Activated naive CD4-positive, alpha-beta T cell treated with anti-CD3 and anti-CD28 coated beads, Interleukin-2, amount 50 U/mL, for 16 hours (primary cell): ENCODE results near the gene HERPUD1.
"Not testable (repeated sequence)": the region's sequence is repeated elsewhere in the genome, so short reads cannot be mapped to it uniquely, and the experiment has no call there.

Experiments used
- DNase-seq: peaks from one replicate; pipeline ENCODE4 v3.0.0-alpha.2; 2020

The HERPUD1 gene

GRCh38 chr16:56911771-56912571, 20.0 kb upstream of the HERPUD1 start:
- no peak for DNase-seq

GRCh38 chr16:56912746-56913708, 18.9 kb upstream of the HERPUD1 start:
- no peak for DNase-seq

- no peak for DNase-seq
Measured at GRCh38 chr16:56914896-56915295, 17.0 kb upstream of the HERPUD1 start.

- DNase-seq = no peak
Measured at GRCh38 chr16:56915336-56916119, 16.4 kb upstream of the HERPUD1 start.

- DNase-seq = no peak
Measured at GRCh38 chr16:56916571-56917403, 15.2 kb upstream of the HERPUD1 start.

- no peak for DNase-seq
Measured at GRCh38 chr16:56918467-56919012, 13.4 kb upstream of the HERPUD1 start.

GRCh38 chr16:56919099-56919800, 12.7 kb upstream of the HERPUD1 start:
- DNase-seq = no peak

- DNase-seq = no peak
Measured at GRCh38 chr16:56921571-56921970, 10.4 kb upstream of the HERPUD1 start.

- DNase-seq = no peak
Measured at GRCh38 chr16:56923481-56924091, 8.4 kb upstream of the HERPUD1 start.

- no peak for DNase-seq
Measured at GRCh38 chr16:56927471-56927870, 4.5 kb upstream of the HERPUD1 start.

GRCh38 chr16:56929639-56930038, 2.3 kb upstream of the HERPUD1 start:
- DNase-seq = no peak

GRCh38 chr16:56930486-56931270, 1.3 kb upstream of the HERPUD1 start:
- DNase-seq = no peak

- DNase-seq = peak; percentile 19
Measured at GRCh38 chr16:56931271-56931891, 561 bp upstream of the HERPUD1 start.

- peak; percentile 27 for DNase-seq
Measured at GRCh38 chr16:56932721-56933619, 1.0 kb downstream of the HERPUD1 start.

- no peak for DNase-seq
Measured at GRCh38 chr16:56933828-56934598, 2.1 kb downstream of the HERPUD1 start.

GRCh38 chr16:56934599-56935145, 2.7 kb downstream of the HERPUD1 start:
- DNase-seq = not testable (repeated sequence)

- no peak for DNase-seq
Measured at GRCh38 chr16:56935201-56935600, 3.3 kb downstream of the HERPUD1 start.
